Loucy (cell line): Measurements from ENCODE around the gene FTL.

Source experiments
- EZH2phosphoT487 ChIP-seq: fragments of 200-600 bp; IDR thresholded peaks from 2 replicates; pipeline ENCODE4 v1.6.1; 2018; ENCODE audit warnings: antibody characterized with exemption, mild to moderate bottlenecking, moderate library complexity, borderline replicate concordance
- TF ChIP-seq, protein P1 (sequence below): fragments of 200-600 bp; sonication (generic); conservative IDR thresholded peaks from 2 replicates; pipeline ENCODE4 v1.5.1; 2014; ENCODE audit warnings: mild to moderate bottlenecking, antibody characterized with exemption, low read length

GRCh38 chr19:48934837-48935236 lies 30.3 kb upstream of the FTL start:
- TF ChIP-seq, protein P1, sequence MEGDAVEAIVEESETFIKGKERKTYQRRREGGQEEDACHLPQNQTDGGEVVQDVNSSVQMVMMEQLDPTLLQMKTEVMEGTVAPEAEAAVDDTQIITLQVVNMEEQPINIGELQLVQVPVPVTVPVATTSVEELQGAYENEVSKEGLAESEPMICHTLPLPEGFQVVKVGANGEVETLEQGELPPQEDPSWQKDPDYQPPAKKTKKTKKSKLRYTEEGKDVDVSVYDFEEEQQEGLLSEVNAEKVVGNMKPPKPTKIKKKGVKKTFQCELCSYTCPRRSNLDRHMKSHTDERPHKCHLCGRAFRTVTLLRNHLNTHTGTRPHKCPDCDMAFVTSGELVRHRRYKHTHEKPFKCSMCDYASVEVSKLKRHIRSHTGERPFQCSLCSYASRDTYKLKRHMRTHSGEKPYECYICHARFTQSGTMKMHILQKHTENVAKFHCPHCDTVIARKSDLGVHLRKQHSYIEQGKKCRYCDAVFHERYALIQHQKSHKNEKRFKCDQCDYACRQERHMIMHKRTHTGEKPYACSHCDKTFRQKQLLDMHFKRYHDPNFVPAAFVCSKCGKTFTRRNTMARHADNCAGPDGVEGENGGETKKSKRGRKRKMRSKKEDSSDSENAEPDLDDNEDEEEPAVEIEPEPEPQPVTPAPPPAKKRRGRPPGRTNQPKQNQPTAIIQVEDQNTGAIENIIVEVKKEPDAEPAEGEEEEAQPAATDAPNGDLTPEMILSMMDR = no peak
- no peak for TF ChIP-seq EZH2phosphoT487
